Lower leg skin (tissue), 4 donors: ENCODE measurements around the gene STARD10. TPM values are rescaled to one million over a fixed set of nuclear protein-coding genes. Genes with fewer than 3 reads are reported as not detected.

ENCODE experiments used
- DNase-seq, 2 donors: peaks; one replicate each; pipeline ENCODE4 v3.0.0-alpha.2; 2019; ENCODE audit warnings: low spot score in 2 of 2
- H3K4me3 ChIP-seq: fragments of 200-600 bp; sonication (generic); 2 replicates; pipeline ENCODE4 v1.5.1; 2017; ENCODE audit warnings: mild to moderate bottlenecking, low read depth; ENCODE audit not compliant: poor library complexity, severe bottlenecking
- CTCF ChIP-seq, 3 donors: fragments of 450-650 bp; IDR thresholded peaks; one replicate each; pipeline ENCODE4 v1.5.1; 2016; ENCODE audit warnings: antibody characterized with exemption in 3 of 3, mild to moderate bottlenecking in 3 of 3, moderate library complexity in 2 of 3
- POLR2A ChIP-seq, 2 donors: fragments of 450-650 bp; IDR thresholded peaks; one replicate each; pipeline ENCODE4 v1.6.1; 2016 to 2017; ENCODE audit warnings: antibody characterized with exemption in 2 of 2, mild to moderate bottlenecking in 1 of 2, moderate library complexity in 1 of 2
- WGBS, 2 donors: methylation state at CpG; one replicate each; pipeline ENCODE4 v1.1.5; 2018; 5-methylcytosine and 5-hydroxymethylcytosine counted together
- intact Hi-C: fragments of 100-400 bp; cut with DNase I; formaldehyde crosslinking; loops from one replicate; pipeline ENCODE4 v1.15.0; 2023; ENCODE audit warnings: low total_unique reads
- total RNA-seq, 4 donors: library from RNA; depleted of rRNA; stranded (reverse); fragments of >200 nt; gene quantifications; one replicate each; pipeline ENCODE4 v1.1.0, GENCODE V29; 2016

STARD10 gene
- total RNA-seq, 4 donors from 2014 or later = 90.3 to 119 (median 110) TPM

GRCh38 chr11:72743321-72744221 is 50.3 kb downstream of the STARD10 start:
- 86 to 93% methylated on average over 6 of the region's 6 CpGs for WGBS, 2 donors
- TF ChIP-seq POLR2A (IDR thresholded peaks at IDR 0.05) = no peak
- no peak for TF ChIP-seq CTCF (IDR thresholded peaks at IDR 0.05)
- DNase-seq = no peak
- intact Hi-C loops = no loop called here
- no peak overlapping the region for H3K4me3 ChIP-seq

- 85 to 90% methylated on average over 7 of the region's 7 CpGs for WGBS, 2 donors
Observed at GRCh38 chr11:72742513-72743320, 51.1 kb downstream of the STARD10 start.

GRCh38 chr11:72741849-72742512 is 51.9 kb downstream of the STARD10 start:
- intact Hi-C loops = no loop called here
- H3K4me3 ChIP-seq = no peak overlapping the region
- 52 to 57% methylated on average over 7 of the region's 7 CpGs for WGBS, 2 donors
- TF ChIP-seq POLR2A (IDR thresholded peaks at IDR 0.05) (no peak), CTCF (IDR thresholded peaks at IDR 0.05) (no peak)
- no peak for DNase-seq

More at GRCh38 chr11:72742513-72743320, 51.1 kb downstream of the STARD10 start:
- no peak overlapping the region for H3K4me3 ChIP-seq
- intact Hi-C loops = no loop called here
- DNase-seq = no peak
- TF ChIP-seq POLR2A (IDR thresholded peaks at IDR 0.05) (no peak), CTCF (IDR thresholded peaks at IDR 0.05) (no peak)

GRCh38 chr11:72741429-72741833 is 52.4 kb downstream of the STARD10 start:
- H3K4me3 ChIP-seq = no peak overlapping the region
- TF ChIP-seq CTCF (IDR thresholded peaks at IDR 0.05) (no peak), POLR2A (IDR thresholded peaks at IDR 0.05) (no peak)
- intact Hi-C loops = no loop called here
- DNase-seq = no peak
- 60 to 81% methylated on average over 8 of the region's 8 CpGs for WGBS, 2 donors

GRCh38 chr11:72740562-72741428 is 53.1 kb downstream of the STARD10 start:
- no peak for DNase-seq
- intact Hi-C loops = no loop called here
- no peak overlapping the region for H3K4me3 ChIP-seq
- no peak for TF ChIP-seq CTCF (IDR thresholded peaks at IDR 0.05)
- TF ChIP-seq POLR2A (IDR thresholded peaks at IDR 0.05) = no peak
- 68 to 77% methylated on average over 10 of the region's 10 CpGs for WGBS, 2 donors
